GM21367 (cell line): Measurements from ENCODE around the gene ACOXL.
A peak's percentile ranks its signal among the peaks of the same experiment; 100 is the strongest.

Source experiments
- ATAC-seq: cut with Tn5 transposase; IDR thresholded peaks from one replicate; pipeline ENCODE4 v1.9.1; 2021; ENCODE audit not compliant: unreplicated experiment

The ACOXL gene

DNA sequence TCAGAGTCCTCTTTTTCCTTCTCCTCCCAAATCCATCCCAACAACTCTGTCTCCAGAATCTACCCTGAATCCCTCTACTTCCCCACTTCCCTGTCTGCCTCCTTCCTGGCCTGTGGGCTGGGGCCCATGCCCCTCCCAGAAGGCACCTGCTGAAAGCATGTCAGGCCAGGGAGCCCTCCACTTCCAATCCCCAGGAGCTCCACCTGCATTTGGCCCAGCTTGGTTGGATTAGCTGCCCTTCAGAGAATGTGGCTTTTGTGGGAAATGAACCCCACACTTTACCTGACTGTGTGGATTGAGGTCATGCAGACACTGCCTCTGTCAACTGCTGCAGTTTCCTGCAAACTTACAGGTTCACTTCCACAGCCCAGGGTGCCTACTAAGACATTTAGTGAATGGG, 58.5 kb downstream of the ACOXL start:
- ATAC-seq: no peak

DNA sequence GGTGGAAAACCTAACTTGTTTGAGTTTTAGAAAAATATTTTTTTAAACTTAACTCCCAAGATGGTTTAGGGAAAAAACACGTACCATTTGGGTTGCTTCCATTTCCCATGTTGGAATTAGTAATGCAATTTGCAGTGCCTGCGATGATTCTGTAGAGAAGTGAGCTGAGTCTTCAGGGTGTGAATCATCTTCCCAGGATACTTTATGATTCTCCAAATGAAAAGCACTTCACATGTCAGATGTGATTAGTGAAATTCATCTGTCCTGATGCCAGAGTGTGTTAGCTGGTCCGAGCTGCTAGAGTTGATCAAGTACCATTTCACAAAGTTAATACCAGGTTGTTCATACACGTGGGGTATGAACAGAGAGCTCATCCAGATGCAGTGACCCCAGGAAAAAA, 59.1 kb downstream of the ACOXL start:
- ATAC-seq: no peak

DNA sequence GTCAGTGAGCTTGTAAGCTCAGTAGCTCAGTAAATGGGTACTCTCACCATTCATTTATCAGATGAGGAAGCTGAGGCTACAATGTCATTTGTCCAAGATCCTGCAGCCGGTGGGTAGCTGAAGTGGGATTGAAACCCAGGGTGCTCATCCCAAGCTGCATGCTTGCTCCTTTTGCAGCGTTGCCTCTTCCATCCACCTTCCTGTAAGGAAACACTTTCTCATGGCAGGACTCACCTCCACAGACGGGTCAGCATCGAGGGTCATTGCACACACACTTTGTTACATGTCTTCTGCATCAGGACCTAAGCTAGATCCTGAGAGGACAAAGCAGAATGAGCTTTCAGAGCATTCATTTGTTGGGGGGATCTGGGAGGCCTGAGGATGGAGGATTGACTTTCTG, 60.7 kb downstream of the ACOXL start:
- no peak for ATAC-seq

GRCh38 chr2:110794390-110794789, 62.0 kb downstream of the ACOXL start:
- ATAC-seq: no peak

GRCh38 chr2:110794951-110795350, 62.6 kb downstream of the ACOXL start:
- no peak for ATAC-seq

DNA sequence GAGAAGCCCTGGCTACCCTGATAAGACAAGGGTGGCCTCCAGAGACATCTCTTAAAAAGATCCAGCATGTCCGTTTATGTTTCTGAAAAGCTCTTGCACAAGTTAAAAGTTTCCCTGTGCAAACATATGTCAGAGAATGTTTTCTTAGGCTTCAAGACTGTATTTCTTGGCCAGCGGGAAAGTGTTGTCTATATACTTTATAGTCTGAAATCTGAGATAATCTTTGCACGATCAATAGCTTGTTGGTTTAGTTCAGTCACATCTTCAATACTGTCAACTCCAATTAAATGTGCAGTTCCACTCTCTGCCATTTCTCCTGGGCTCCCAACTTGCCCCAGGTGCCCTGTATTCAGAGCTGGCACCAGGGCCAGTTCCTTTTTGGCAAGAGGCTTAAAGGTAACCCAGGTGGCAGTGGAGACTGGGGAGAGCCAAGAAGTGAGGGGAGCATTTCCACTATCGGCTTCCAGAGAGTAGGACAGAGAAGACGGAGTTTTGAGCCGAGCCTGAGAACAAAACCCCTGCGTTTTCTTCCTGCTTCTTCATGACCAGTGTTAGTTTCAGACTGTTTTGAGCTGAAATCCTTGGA, 64.4 kb downstream of the ACOXL start:
- ATAC-seq: no peak

DNA sequence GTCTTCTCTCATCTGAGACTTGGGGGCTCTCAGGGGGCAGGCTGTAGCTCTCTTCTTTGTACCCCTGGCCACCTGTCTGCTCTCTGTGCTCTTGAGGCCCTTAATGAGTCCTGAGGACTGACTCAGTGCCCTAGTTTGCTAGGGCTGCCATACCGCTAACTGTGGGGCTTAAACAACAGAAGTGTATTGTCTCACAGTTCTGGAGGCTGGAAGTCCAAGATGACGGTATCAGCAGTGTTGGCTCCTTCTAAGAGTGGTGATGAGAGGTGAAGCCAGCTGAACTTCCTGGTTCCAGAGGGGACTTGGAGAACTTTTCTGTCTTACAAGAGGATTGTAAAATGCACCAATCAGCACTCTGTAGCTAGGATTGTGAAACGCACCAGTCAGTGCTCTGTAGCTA, 67.0 kb downstream of the ACOXL start:
- no peak for ATAC-seq

GRCh38 chr2:110800611-110801402, 68.4 kb downstream of the ACOXL start:
- no peak for ATAC-seq

- ATAC-seq: no peak
Observed at GRCh38 chr2:110802208-110802932, 70.0 kb downstream of the ACOXL start.

- ATAC-seq: no peak
Observed at GRCh38 chr2:110804433-110804832, 72.1 kb downstream of the ACOXL start.

DNA sequence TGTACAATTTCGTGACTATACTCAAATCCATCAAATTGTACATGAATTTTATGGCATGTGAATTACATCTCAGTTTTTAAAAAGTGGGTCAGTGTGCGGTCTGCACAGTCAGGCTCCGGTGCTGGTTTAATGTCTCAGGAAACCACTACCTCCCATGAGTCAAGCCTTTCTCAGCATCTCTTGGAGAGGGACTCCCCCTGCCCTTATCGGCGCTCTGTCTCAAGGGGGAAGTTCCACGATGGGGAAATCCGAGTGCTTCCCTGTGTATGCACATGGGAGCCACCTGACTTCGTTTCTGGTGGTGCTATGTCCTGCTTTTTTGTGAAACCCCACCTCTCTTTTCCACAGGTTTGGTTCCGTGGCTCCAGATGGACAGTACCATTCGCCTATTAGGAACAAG, 72.5 kb downstream of the ACOXL start:
- ATAC-seq: peak; percentile 47

DNA sequence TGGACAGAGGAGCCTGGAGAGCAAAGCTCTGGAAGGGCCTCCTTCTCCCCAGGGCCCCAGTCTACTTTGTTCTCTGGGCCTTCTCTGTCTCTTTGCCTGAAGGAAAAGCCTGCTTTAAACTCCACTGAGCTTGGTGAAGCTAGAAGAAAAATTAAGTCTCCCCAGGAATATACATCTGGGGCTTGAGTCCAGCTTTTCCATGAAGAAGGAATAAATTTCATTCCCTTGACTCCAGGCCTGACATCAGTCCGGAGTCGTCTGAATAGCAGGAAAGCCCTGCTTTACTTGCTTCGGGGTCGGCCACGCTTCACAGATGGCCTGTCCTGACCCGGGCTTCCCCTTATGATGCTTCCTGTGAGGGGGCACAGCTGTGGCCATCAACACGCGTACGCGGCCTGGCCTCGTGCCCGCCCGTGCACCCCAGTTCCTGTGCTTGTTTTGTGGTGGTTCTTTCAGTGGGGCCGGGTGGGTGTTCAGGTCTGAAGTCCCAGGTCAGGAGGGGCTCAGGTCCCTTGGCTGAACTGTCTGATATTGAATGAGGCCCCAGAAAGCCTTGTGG, 73.6 kb downstream of the ACOXL start:
- no peak for ATAC-seq

DNA sequence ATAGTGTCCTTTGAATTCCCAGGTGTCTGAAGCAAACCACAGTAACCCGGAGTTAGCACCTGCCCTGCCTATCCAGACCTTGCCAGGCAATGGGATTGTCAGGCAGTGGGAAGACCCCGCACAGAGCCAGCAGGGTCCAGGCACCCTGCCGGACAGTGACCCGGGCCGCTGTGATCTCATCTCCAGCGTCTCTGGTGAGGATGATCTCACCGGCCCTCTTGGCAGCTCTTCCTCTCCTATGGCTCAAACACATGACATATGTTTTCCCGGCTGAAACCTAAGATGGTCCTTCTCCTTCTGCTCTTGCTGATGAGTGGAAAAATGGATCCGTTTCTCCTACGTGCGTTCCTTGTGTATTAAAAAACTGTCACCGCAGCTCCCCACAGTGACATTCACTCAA, 75.1 kb downstream of the ACOXL start:
- no peak for ATAC-seq

DNA sequence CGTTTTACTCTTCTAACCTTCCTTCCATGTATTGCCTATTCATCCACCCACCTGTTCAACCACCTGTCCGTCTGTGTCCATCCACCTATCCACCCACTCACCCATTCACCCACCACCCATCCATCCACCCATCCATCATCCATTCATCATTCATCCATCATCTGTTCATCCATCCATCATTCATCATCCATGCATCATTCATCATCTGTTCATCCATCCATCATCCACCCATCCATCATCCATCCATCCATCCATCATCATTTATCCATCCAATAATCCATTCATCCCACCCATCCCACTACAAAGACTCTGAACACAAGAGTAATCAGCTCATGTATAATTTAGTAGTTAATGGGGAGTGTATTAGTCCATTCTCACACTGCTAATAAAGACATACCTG, 78.0 kb downstream of the ACOXL start:
- ATAC-seq: no peak

- ATAC-seq: no peak
Observed at GRCh38 chr2:110812726-110813645, 80.6 kb downstream of the ACOXL start.

GRCh38 chr2:110813896-110814295, 81.5 kb downstream of the ACOXL start:
- ATAC-seq: no peak

GRCh38 chr2:110815938-110816337, 83.6 kb downstream of the ACOXL start:
- ATAC-seq: no peak

DNA sequence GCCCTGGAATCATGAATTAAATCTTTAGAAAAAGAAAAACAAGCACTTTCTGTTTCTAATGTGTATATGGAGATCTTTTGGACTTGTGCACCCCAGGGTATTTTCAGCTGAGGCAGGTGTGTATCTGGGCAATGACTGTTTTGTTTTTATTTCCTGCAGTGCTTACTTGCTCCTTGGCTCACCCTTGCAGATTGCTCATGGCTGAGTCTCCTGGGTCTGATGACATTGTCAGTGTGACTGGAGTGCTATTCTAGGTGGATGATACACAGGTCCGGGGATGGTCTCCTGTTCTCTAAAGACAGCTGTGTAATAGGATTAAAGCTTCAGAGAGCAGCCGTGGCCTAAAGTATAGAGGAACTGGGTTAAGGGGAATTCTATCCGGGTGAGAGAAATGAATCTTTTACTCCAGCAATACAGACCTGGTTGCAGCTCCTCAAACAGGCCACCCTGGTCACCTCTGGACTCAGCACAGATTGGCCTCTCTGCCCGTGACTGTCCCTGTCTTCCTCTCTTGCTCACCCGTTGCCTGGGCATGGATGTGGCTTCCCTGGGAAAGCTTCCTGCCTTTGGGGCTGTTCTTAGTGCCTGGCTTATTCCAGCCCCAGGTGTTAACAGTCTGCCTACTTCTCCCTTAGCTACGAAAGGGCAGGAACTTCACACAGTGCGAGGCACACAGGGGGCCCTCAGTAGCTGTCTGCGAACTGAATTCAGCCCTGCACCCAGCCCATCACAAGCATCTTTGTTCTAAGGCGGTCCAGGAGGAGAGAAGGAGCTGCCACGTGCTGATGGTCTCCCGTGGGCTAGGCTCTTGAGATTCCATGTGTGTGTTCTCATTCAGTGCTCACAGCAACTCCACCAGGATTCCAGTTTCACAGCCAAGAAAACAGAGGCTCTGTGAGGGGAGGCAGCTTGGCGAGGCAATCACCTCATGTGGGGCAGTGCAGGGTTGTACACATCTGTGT, 84.3 kb downstream of the ACOXL start:
- ATAC-seq: no peak

- no peak for ATAC-seq
Observed at GRCh38 chr2:110818767-110819481, 86.6 kb downstream of the ACOXL start.
